ENCODE measurements around the gene SMIM21.

The SMIM21 gene

DNA sequence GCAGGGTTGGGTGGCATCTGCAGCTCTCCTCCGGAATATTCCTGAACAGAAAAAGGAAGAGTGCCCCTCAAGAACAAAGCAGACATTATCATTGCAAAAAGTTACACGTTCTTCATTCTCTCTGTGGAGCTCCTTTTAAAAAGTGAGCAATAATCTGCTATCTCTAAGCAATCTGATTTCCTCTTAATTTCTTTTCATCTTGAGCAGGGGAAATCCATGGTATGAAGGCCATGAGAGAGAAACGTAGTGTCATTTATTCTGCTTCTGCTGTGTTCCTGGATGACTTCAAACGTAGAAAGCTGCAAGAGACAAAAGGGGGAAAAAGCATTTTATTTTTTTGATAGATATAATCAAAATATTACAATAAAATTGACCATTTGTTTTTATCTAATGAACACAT, 16.9 kb downstream of the SMIM21 start:
- TF ChIP-seq, protein P1, sequence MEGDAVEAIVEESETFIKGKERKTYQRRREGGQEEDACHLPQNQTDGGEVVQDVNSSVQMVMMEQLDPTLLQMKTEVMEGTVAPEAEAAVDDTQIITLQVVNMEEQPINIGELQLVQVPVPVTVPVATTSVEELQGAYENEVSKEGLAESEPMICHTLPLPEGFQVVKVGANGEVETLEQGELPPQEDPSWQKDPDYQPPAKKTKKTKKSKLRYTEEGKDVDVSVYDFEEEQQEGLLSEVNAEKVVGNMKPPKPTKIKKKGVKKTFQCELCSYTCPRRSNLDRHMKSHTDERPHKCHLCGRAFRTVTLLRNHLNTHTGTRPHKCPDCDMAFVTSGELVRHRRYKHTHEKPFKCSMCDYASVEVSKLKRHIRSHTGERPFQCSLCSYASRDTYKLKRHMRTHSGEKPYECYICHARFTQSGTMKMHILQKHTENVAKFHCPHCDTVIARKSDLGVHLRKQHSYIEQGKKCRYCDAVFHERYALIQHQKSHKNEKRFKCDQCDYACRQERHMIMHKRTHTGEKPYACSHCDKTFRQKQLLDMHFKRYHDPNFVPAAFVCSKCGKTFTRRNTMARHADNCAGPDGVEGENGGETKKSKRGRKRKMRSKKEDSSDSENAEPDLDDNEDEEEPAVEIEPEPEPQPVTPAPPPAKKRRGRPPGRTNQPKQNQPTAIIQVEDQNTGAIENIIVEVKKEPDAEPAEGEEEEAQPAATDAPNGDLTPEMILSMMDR (IDR thresholded peaks at IDR 0.05; ENCODE audit: low read depth, low read length), result no peak
- no peak overlapping the region for H3K4me3 ChIP-seq (ENCODE audit: low read depth, low read length)
- DNase-seq (ENCODE audit: low read depth, low spot score), result no peak
- in situ Hi-C loops (cut with HindIII; ENCODE audit: low sequenced_read_pairs), result no loop called here

- in situ Hi-C loops (cut with HindIII; ENCODE audit: low sequenced_read_pairs), result no loop called here
- TF ChIP-seq, protein P1 (IDR thresholded peaks at IDR 0.05; ENCODE audit: low read depth, low read length), result no peak
- DNase-seq (ENCODE audit: low read depth, low spot score), result no peak
- H3K4me3 ChIP-seq (ENCODE audit: low read depth, low read length), result no peak overlapping the region
Observed at GRCh38 chr18:75409806-75410205, 17.7 kb downstream of the SMIM21 start.

DNA sequence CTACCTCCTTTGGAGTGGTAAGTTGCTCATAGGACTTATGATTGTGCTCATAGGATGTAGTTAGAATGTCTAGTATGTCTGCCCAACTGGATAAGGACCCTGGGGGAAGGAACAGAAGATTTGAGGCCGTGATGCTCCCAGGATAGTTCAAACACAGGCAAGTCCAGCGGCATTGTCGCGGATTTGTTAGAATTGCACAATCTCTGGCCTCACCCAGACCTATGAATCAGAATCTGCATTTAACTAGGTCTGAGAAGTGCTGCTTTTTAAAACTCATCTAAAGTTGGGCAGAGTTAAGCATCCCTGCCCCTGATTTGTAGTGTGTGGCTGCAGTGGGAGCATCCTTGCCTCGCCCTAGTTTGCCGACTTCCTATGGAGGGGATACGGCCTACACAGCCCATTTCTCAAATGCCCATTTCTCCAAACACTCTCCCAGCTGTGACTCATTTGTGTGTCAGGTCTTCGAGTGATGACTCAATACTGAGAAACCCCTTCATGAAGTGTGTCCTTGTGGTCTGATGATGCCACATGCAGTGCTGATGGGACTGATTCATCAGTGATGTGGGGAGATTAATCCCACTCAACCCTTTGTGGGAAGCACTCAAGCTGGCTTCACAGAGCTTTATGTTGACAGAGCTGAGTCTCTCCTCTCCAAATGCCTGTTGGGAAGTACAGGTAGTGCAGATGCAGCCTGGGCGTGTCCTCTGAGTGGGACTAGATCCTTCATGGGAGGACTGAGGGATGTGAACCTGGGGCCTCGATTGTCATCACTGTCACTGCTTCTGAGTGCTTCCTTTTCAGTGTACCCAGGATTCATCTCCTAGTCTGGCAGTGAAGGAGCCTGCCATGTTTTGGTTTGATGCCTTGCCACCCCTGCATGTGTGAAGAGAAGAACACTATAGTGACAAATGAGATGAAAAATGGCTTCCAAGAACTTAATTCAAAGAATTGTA, 18.7 kb downstream of the SMIM21 start:
- DNase-seq (ENCODE audit: low read depth, low spot score), result peak; percentile 98
- TF ChIP-seq, protein P1 (IDR thresholded peaks at IDR 0.05; ENCODE audit: low read depth, low read length), result no peak
- no peak overlapping the region for H3K4me3 ChIP-seq (ENCODE audit: low read depth, low read length)
- in situ Hi-C loops (cut with HindIII; ENCODE audit: low sequenced_read_pairs), result no loop called here

GRCh38 chr18:75407468-75408437, 19.8 kb downstream of the SMIM21 start:
- in situ Hi-C loops (cut with HindIII; ENCODE audit: low sequenced_read_pairs), result no loop called here
- no peak overlapping the region for H3K4me3 ChIP-seq (ENCODE audit: low read depth, low read length)
- TF ChIP-seq, protein P1 (IDR thresholded peaks at IDR 0.05; ENCODE audit: low read depth, low read length), result no peak
- DNase-seq (ENCODE audit: low read depth, low spot score), result peak; percentile 32

GRCh38 chr18:75406491-75407445, 20.7 kb downstream of the SMIM21 start:
- in situ Hi-C loops (cut with HindIII; ENCODE audit: low sequenced_read_pairs), result no loop called here
- peak; percentile 8 for DNase-seq (ENCODE audit: low read depth, low spot score)
- TF ChIP-seq, protein P1 (IDR thresholded peaks at IDR 0.05; ENCODE audit: low read depth, low read length), result no peak

More at GRCh38 chr18:75406491-75407445, 20.7 kb downstream of the SMIM21 start:
- H3K4me3 ChIP-seq (ENCODE audit: low read depth, low read length), result no peak overlapping the region
